ENCODE results near the gene HLA-DOB.

- TF ChIP-seq, protein P1, sequence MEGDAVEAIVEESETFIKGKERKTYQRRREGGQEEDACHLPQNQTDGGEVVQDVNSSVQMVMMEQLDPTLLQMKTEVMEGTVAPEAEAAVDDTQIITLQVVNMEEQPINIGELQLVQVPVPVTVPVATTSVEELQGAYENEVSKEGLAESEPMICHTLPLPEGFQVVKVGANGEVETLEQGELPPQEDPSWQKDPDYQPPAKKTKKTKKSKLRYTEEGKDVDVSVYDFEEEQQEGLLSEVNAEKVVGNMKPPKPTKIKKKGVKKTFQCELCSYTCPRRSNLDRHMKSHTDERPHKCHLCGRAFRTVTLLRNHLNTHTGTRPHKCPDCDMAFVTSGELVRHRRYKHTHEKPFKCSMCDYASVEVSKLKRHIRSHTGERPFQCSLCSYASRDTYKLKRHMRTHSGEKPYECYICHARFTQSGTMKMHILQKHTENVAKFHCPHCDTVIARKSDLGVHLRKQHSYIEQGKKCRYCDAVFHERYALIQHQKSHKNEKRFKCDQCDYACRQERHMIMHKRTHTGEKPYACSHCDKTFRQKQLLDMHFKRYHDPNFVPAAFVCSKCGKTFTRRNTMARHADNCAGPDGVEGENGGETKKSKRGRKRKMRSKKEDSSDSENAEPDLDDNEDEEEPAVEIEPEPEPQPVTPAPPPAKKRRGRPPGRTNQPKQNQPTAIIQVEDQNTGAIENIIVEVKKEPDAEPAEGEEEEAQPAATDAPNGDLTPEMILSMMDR (IDR thresholded peaks at IDR 0.05), result no peak
- no peak for TF ChIP-seq POLR2AphosphoS5 (IDR thresholded peaks at IDR 0.05)
Measured at GRCh38 chr6:32862725-32863124, 45.9 kb upstream of the HLA-DOB start.
